GM12875 (cell line): ENCODE data around the gene BCOR.

ENCODE experiments used
- H3K4me3 ChIP-seq: one replicate; pipeline ENCODE4 v1.5.1; 2011; ENCODE audit warnings: low read depth, low read length, control low read depth
- TF ChIP-seq, protein P1 (sequence below): IDR thresholded peaks from 2 replicates; pipeline ENCODE4 v1.5.1; 2011; ENCODE audit warnings: low read depth, mild to moderate bottlenecking, control low read depth, inconsistent platforms, low read length, moderate library complexity, borderline replicate concordance; ENCODE audit not compliant: insufficient read depth

The BCOR gene

DNA sequence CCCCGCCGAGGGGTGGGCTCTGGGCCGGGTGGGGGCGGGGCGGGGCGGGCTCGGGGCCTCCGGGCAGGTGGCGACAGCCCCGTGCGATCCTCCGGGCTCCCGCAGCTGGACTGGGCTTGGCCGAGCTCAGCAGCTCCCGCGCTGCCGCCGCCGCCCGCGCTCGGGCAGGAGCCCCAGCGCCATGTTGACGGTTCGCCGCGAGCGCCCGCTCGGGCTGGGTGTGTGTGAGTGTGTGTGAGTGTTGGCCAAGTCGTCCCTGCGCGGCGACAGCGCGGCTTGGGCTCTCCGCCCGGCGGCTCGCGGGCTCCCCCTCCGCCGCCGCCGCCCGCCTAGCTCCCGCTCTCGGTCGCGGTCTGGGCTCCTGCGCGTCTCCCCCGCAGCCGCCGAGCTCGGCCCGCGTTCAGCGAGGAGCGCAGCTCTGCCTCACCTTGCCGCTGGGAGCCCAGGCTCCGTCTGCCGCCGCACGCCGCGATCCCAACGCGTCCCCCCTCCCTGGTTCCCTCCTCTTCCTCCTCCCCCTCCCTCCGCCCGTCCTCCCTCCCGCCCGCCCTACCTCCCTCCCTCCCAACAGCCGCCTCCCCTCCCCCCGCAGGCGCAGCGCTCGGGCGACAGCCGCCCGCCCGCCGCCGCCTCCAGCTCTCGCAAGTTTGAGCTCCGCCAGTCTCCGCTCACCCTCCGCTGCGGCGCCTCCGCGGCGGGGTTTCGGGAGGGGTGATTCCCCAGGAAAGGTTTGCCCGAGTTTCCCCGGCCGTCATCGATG lies at the start of gene BCOR:
Gene BCOR, minus strand, starts transcription at position 455 of the 760 bp plus-strand sequence. CDS start 20,029 bp downstream, outside the sequence.
- H3K4me3 ChIP-seq = peak within 1 kb of the TSS; percentile 58
- TF ChIP-seq, protein P1, sequence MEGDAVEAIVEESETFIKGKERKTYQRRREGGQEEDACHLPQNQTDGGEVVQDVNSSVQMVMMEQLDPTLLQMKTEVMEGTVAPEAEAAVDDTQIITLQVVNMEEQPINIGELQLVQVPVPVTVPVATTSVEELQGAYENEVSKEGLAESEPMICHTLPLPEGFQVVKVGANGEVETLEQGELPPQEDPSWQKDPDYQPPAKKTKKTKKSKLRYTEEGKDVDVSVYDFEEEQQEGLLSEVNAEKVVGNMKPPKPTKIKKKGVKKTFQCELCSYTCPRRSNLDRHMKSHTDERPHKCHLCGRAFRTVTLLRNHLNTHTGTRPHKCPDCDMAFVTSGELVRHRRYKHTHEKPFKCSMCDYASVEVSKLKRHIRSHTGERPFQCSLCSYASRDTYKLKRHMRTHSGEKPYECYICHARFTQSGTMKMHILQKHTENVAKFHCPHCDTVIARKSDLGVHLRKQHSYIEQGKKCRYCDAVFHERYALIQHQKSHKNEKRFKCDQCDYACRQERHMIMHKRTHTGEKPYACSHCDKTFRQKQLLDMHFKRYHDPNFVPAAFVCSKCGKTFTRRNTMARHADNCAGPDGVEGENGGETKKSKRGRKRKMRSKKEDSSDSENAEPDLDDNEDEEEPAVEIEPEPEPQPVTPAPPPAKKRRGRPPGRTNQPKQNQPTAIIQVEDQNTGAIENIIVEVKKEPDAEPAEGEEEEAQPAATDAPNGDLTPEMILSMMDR = 0 out of 2 replicates have a peak, but pooled peaks have one; percentile 1

- H3K4me3 ChIP-seq = no peak overlapping the region
- TF ChIP-seq, protein P1 = no peak
Measured at GRCh38 chrX:40147126-40147952, 49.6 kb upstream of the BCOR start.

DNA sequence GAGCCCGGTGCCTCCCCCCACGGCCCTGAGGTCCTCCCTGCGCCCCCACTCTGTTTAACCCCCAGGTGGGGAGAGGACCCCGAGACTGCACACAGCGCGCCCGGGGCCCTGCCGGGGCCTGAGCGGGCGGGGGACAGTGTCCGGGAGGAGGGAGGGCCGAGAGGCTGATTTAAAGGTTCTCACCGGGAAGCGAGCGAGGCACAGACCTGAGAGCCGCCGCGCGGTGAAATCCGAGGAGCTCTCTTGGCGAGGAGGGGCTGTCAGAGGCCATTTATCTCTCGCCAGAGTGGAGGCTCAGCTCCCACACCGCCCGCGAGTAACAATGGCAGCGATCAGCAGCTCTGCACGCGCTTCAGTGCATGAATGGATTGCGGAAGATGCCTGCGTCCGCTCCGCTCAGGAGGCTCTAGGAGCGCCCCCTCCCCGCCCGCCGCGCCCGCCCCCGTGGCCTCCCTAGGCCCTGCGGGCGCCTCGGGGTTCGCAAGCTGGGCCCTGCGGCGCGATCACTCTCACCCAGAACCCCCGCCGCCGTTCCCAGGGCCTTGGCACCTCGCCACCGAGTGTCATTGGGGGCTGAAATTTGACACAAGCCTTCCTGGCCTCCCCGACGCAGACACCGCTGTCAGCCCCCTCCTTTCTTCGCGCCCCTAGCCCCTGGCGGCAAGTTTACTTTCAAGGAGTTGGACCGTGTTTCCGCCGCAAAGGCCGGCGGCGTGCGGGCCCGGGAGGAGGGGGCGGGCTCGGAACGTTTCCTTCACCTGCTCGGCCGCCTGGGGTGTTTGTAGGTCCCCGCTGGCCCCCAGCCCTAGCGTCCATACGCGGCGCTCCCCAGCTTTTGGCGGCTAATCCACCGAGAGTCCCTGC lies 48.7 kb upstream of the BCOR start:
- TF ChIP-seq, protein P1 = no peak

GRCh38 chrX:40145923-40146261 lies 48.1 kb upstream of the BCOR start:
- TF ChIP-seq, protein P1 = no peak
- no peak overlapping the region for H3K4me3 ChIP-seq

More for the DNA sequence above, 48.7 kb upstream of the BCOR start:
- no peak overlapping the region for H3K4me3 ChIP-seq

DNA sequence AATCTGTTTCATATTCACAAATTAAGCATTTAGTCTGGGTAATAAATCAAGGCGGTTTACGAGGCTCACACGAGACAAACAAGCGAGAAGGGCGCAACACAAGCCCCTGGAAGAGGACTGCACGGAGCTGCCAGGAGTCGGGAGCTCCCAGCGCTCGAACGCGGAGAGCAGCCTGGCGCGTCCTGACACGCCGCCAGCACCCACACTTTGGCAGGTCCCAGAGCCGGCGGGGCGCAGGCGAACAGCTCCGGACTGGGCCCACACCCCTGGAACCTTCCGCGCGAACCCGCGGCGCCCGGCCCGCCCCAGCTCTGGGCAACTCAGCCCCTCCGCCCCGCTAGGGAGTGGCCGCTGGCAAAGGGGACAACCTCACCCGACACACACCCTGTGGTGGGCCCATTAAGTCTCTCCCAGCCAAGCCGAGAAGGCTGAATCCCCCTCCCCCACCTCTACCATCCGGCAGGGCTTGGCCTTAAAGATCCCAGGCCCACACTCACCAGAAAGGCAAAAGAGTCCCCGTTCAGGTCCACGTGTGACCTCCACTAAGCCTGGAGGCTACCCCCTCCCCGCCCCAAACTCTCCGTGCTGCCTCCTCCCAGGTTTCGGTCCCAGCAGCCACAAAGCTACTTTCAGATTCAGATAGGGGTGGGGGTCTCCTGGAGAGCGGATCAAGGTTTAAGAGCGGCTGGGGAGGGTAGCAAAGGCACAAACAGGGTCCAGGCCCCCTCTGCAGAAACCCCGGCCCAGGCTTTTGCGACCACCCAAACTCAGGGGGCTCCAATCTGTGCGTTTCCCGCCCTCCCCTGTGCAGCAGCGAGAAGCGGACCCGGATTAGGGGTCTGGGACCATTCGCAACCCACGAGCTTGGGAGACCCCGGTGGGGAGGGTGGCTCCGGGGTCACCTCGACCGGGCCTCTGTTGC lies 47.5 kb upstream of the BCOR start:
- TF ChIP-seq, protein P1 = no peak
- no peak overlapping the region for H3K4me3 ChIP-seq

DNA sequence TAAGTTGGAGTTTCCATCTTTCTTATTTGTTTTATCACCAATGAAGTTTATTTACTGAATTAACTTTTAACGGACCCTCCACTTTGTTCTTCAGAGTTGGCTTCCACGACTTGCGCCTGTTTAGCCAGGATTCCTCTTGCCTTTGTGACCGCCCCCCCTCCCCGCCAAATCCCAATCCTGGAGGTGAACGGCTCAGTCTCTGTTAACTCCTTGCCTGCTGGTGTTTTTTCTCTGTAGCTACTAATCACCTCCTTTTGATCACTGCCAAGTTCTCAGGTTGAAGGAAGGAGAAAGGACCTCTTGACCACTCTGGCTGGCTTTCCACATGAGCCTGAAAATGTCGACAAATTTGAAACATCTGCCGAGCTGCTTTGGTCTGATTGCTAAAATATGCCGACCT lies 46.8 kb upstream of the BCOR start:
- TF ChIP-seq, protein P1 = no peak
- H3K4me3 ChIP-seq = no peak overlapping the region
